K562 (cell line): ENCODE results near the gene PRF1. TPM values are rescaled to one million over a fixed set of nuclear protein-coding genes. Genes with fewer than 3 reads are reported as not detected.

ENCODE experiments used
- BMI1 ChIP-seq: fragments of 150-350 bp; IDR thresholded peaks from 2 replicates; pipeline ENCODE4 v1.6.1; 2014; ENCODE audit warnings: low read length
- CAMTA2 ChIP-seq: fragments of 250-450 bp; sonication (Bioruptor Pico); conservative IDR thresholded peaks from 2 replicates; pipeline ENCODE4 v1.5.1; 2022
- EGR1 ChIP-seq: fragments of 450-650 bp; conservative IDR thresholded peaks from 2 replicates; pipeline ENCODE4 v1.6.1; 2017; ENCODE audit warnings: mild to moderate bottlenecking
- FOSL1 ChIP-seq: fragments of 200-800 bp; sonication (Bioruptor generic); conservative IDR thresholded peaks from 2 replicates; pipeline ENCODE4 v1.6.1; 2016; ENCODE audit warnings: missing genetic modification characterization, missing compliant biosample characterization
- FOXO4 ChIP-seq: fragments of 450-650 bp; formaldehyde crosslinking; IDR thresholded peaks from 2 replicates; pipeline ENCODE4 v1.4.0; 2020; ENCODE audit warnings: mild to moderate bottlenecking, moderate library complexity
- HDAC3 ChIP-seq: fragments of 450-650 bp; IDR thresholded peaks from 2 replicates; pipeline ENCODE4 v1.6.1; 2018; ENCODE audit warnings: borderline replicate concordance, mild to moderate bottlenecking, moderate library complexity; ENCODE audit not compliant: partially characterized antibody
- HOXB6 ChIP-seq: fragments of 250-450 bp; sonication (Bioruptor Pico); IDR thresholded peaks from 2 replicates; pipeline ENCODE4 v1.5.1; 2022; ENCODE audit warnings: mild to moderate bottlenecking, borderline replicate concordance
- KDM4B ChIP-seq, 2 experiments: fragments of 450-650 bp in 1 of 2; sonication (generic) in 1 of 2; IDR thresholded peaks; 2 replicates each; pipeline ENCODE4 v1.6.1; 2016 to 2017; ENCODE audit warnings: borderline replicate concordance in 2 of 2, antibody characterized with exemption in 1 of 2, low read depth in 1 of 2, mild to moderate bottlenecking in 1 of 2
- KHSRP ChIP-seq: fragments of 450-650 bp; IDR thresholded peaks from 2 replicates; pipeline ENCODE4 v1.6.1; 2017
- MECOM ChIP-seq: fragments of 250-450 bp; sonication (Bioruptor Pico); IDR thresholded peaks from 2 replicates; pipeline ENCODE4 v1.8.0; 2022; ENCODE audit warnings: inconsistent platforms
- NCOR1 ChIP-seq: fragments of 450-650 bp; IDR thresholded peaks from 2 replicates; pipeline ENCODE4 v1.6.1; 2016; ENCODE audit warnings: mild to moderate bottlenecking, moderate library complexity
- NEUROD1 ChIP-seq: fragments of 150-350 bp; IDR thresholded peaks from 2 replicates; pipeline ENCODE4 v1.6.1; 2014; ENCODE audit warnings: borderline replicate concordance, low read length, low read depth; ENCODE audit not compliant: partially characterized antibody
- NFXL1 ChIP-seq: fragments of 450-650 bp; formaldehyde crosslinking; IDR thresholded peaks from 2 replicates; pipeline ENCODE4 v1.4.0; 2021; ENCODE audit warnings: mild to moderate bottlenecking
- PCBP2 ChIP-seq: fragments of 200-400 bp; formaldehyde crosslinking; IDR thresholded peaks from 2 replicates; pipeline ENCODE4 v1.6.1; 2018; ENCODE audit warnings: low read length, low read depth, mild to moderate bottlenecking, moderate library complexity; ENCODE audit not compliant: poor library complexity, severe bottlenecking
- SRSF7 ChIP-seq: fragments of 200-400 bp; formaldehyde crosslinking; optimal IDR thresholded peaks from 2 replicates; pipeline ENCODE3; 2017; ENCODE audit warnings: mild to moderate bottlenecking, low read depth, low read length
- ZNF12 ChIP-seq: sonication (generic); formaldehyde crosslinking; IDR thresholded peaks from 2 replicates; pipeline ENCODE4 v1.4.0; 2020; ENCODE audit warnings: mild to moderate bottlenecking, missing genetic modification reagents
- ZNF512 ChIP-seq: IDR thresholded peaks from 2 replicates; pipeline ENCODE4 v1.6.1; 2016; ENCODE audit warnings: missing genetic modification characterization, missing compliant biosample characterization
- polyA plus RNA-seq, 8 experiments: library from polyadenylated mRNA; depleted of rRNA in 4 of 8; stranded (reverse) in 5 of 8; unstranded in 3 of 8; fragments of >200 nt; fragmentation: Nextera tagmentation in 2 of 8; fragmentation: Illumina TruSeq in 1 of 8; extraction: Ambion mirVana in 2 of 8; extraction: Trizol in 1 of 8; gene quantifications; 2 replicates each; pipeline versions ENCODE4 v1.2.1 to v1.2.3, GENCODE V29; 2011 to 2014; ENCODE audit warnings: inconsistent platforms in 1 of 8, missing spikeins in 1 of 8
- total RNA-seq, 7 experiments: library from RNA; depleted of rRNA in 6 of 7; stranded (reverse); fragments of >200 nt in 6 of 7; fragmentation: Illumina TruSeq in 2 of 7; extraction: Trizol in 2 of 7; gene quantifications; 2 replicates each; pipeline versions ENCODE4 v1.2.1 to v1.2.3, GENCODE V29; 2011 to 2021; ENCODE audit warnings: low replicate concordance in 1 of 7
- TF ChIP-seq, protein P1 (sequence below): sonication (generic); formaldehyde crosslinking; IDR thresholded peaks from 2 replicates; pipeline ENCODE4 v1.8.0; 2022; ENCODE audit warnings: missing genetic modification reagents, mild to moderate bottlenecking, borderline replicate concordance
- TF ChIP-seq, protein P2 (sequence below): sonication (generic); formaldehyde crosslinking; IDR thresholded peaks from 2 replicates; pipeline ENCODE4 v1.4.0; 2020; ENCODE audit warnings: mild to moderate bottlenecking, missing genetic modification reagents
- TF ChIP-seq, protein P3 (sequence below): sonication (generic); formaldehyde crosslinking; IDR thresholded peaks from 2 replicates; pipeline ENCODE4 v1.8.1; 2023; ENCODE audit warnings: mild to moderate bottlenecking, missing genetic modification reagents

Gene PRF1
- total and polyA plus RNA-seq, 9 of the 15 experiments (the other 6 are each of a cell fraction or from before 2014, with no cell fraction given): 3.8 to 8.6 (median 6.3) TPM

- TF ChIP-seq, protein P1, sequence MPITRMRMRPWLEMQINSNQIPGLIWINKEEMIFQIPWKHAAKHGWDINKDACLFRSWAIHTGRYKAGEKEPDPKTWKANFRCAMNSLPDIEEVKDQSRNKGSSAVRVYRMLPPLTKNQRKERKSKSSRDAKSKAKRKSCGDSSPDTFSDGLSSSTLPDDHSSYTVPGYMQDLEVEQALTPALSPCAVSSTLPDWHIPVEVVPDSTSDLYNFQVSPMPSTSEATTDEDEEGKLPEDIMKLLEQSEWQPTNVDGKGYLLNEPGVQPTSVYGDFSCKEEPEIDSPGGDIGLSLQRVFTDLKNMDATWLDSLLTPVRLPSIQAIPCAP (CRISPR knock-in tag): no peak
- TF ChIP-seq MECOM: peak; percentile 96
- no peak for TF ChIP-seq EGR1
- TF ChIP-seq HOXB6 (CRISPR knock-in tag): peak; percentile 88; the same call in 1 of the 2 replicates
- no peak for TF ChIP-seq BMI1
- TF ChIP-seq NEUROD1: no peak
- no peak for TF ChIP-seq NCOR1
- peak; percentile 97 for TF ChIP-seq FOXO4
- TF ChIP-seq, protein P2, sequence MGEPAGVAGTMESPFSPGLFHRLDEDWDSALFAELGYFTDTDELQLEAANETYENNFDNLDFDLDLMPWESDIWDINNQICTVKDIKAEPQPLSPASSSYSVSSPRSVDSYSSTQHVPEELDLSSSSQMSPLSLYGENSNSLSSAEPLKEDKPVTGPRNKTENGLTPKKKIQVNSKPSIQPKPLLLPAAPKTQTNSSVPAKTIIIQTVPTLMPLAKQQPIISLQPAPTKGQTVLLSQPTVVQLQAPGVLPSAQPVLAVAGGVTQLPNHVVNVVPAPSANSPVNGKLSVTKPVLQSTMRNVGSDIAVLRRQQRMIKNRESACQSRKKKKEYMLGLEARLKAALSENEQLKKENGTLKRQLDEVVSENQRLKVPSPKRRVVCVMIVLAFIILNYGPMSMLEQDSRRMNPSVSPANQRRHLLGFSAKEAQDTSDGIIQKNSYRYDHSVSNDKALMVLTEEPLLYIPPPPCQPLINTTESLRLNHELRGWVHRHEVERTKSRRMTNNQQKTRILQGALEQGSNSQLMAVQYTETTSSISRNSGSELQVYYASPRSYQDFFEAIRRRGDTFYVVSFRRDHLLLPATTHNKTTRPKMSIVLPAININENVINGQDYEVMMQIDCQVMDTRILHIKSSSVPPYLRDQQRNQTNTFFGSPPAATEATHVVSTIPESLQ (CRISPR knock-in tag): no peak
- no peak for TF ChIP-seq KDM4B (IDR thresholded peaks at IDR 0.05; ENCODE audit: borderline replicate concordance in 2 of 2, low read depth in 1 of 2)
- no peak for TF ChIP-seq ZNF512
- TF ChIP-seq SRSF7: no peak
- TF ChIP-seq ZNF12 (CRISPR knock-in tag): no peak
- TF ChIP-seq, protein P3, sequence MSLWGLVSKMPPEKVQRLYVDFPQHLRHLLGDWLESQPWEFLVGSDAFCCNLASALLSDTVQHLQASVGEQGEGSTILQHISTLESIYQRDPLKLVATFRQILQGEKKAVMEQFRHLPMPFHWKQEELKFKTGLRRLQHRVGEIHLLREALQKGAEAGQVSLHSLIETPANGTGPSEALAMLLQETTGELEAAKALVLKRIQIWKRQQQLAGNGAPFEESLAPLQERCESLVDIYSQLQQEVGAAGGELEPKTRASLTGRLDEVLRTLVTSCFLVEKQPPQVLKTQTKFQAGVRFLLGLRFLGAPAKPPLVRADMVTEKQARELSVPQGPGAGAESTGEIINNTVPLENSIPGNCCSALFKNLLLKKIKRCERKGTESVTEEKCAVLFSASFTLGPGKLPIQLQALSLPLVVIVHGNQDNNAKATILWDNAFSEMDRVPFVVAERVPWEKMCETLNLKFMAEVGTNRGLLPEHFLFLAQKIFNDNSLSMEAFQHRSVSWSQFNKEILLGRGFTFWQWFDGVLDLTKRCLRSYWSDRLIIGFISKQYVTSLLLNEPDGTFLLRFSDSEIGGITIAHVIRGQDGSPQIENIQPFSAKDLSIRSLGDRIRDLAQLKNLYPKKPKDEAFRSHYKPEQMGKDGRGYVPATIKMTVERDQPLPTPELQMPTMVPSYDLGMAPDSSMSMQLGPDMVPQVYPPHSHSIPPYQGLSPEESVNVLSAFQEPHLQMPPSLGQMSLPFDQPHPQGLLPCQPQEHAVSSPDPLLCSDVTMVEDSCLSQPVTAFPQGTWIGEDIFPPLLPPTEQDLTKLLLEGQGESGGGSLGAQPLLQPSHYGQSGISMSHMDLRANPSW: no peak
- no peak for TF ChIP-seq FOSL1 (tag)
- peak; percentile 98 for TF ChIP-seq NFXL1 (CRISPR knock-in tag)
- TF ChIP-seq HDAC3: no peak
- TF ChIP-seq CAMTA2 (CRISPR knock-in tag): peak; percentile 88; the same call in 1 of the 2 replicates
- no peak for TF ChIP-seq KHSRP
- no peak for TF ChIP-seq PCBP2
Observed at GRCh38 chr10:70590655-70591416, 11.7 kb downstream of the PRF1 start (continued).
